Osteocyte (in vitro differentiated cells): ENCODE data around the gene TMEM94. TPM values are rescaled to one million over a fixed set of nuclear protein-coding genes. Genes with fewer than 3 reads are reported as not detected.

Experiments used
- DNase-seq: peaks from one replicate; pipeline ENCODE4 v3.0.0; 2021; ENCODE audit warnings: mixed read lengths; ENCODE audit not compliant: unreplicated experiment; ENCODE audit errors: extremely low spot score
- H3K27ac Mint-ChIP-seq: one replicate; pipeline ENCODE4 v1.8.0; 2021; ENCODE audit warnings: mild to moderate bottlenecking, mixed read lengths; ENCODE audit not compliant: unreplicated experiment
- H3K27me3 Mint-ChIP-seq: one replicate; pipeline ENCODE4 v1.8.0; 2021; ENCODE audit warnings: mixed read lengths; ENCODE audit not compliant: unreplicated experiment
- H3K36me3 Mint-ChIP-seq: one replicate; pipeline ENCODE4 v1.8.0; 2021; ENCODE audit warnings: mixed read lengths; ENCODE audit not compliant: unreplicated experiment
- H3K4me1 Mint-ChIP-seq: one replicate; pipeline ENCODE4 v1.8.0; 2021; ENCODE audit warnings: mixed read lengths; ENCODE audit not compliant: unreplicated experiment
- H3K4me3 Mint-ChIP-seq: one replicate; pipeline ENCODE4 v1.8.0; 2021; ENCODE audit warnings: mild to moderate bottlenecking, moderate library complexity, mixed read lengths; ENCODE audit not compliant: unreplicated experiment
- H3K9me3 Mint-ChIP-seq: one replicate; pipeline ENCODE4 v1.8.0; 2021; ENCODE audit warnings: mixed read lengths; ENCODE audit not compliant: unreplicated experiment
- total RNA-seq: library from RNA; stranded (reverse); gene quantifications from 2 replicates; pipeline ENCODE4 v1.2.1, GENCODE V29; 2021
- TF ChIP-seq, protein P1 (sequence below): fragments of 200-600 bp; sonication (generic); IDR thresholded peaks from 2 replicates; pipeline ENCODE4 v1.5.0; 2021; ENCODE audit warnings: antibody characterized with exemption, mild to moderate bottlenecking, moderate library complexity

The TMEM94 gene
- total RNA-seq, 1 donor from 2014 or later: 78.4 TPM

- no peak for DNase-seq
- Mint-ChIP-seq H3K27me3 (no peaks in the 10 kb centered on the region), H3K9me3 (no peaks in the 10 kb centered on the region)
These were observed 25.9 kb downstream of the TMEM94 start for GRCh38 chr17:75482098-75482942.

GRCh38 chr17:75485688-75486087, 29.3 kb downstream of the TMEM94 start:
- Mint-ChIP-seq H3K27me3 (no peaks in the 10 kb centered on the region), H3K9me3 (no peaks in the 10 kb centered on the region), H3K4me1 (peaks cover 10% of the 10 kb centered on the region), H3K4me3 (no peak overlapping the region), H3K36me3 (peaks cover 6% of the 10 kb centered on the region), H3K27ac (no peak overlapping the region)
- TF ChIP-seq, protein P1, sequence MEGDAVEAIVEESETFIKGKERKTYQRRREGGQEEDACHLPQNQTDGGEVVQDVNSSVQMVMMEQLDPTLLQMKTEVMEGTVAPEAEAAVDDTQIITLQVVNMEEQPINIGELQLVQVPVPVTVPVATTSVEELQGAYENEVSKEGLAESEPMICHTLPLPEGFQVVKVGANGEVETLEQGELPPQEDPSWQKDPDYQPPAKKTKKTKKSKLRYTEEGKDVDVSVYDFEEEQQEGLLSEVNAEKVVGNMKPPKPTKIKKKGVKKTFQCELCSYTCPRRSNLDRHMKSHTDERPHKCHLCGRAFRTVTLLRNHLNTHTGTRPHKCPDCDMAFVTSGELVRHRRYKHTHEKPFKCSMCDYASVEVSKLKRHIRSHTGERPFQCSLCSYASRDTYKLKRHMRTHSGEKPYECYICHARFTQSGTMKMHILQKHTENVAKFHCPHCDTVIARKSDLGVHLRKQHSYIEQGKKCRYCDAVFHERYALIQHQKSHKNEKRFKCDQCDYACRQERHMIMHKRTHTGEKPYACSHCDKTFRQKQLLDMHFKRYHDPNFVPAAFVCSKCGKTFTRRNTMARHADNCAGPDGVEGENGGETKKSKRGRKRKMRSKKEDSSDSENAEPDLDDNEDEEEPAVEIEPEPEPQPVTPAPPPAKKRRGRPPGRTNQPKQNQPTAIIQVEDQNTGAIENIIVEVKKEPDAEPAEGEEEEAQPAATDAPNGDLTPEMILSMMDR: no peak
- no peak for DNase-seq

More at GRCh38 chr17:75482098-75482942, 25.9 kb downstream of the TMEM94 start:
- Mint-ChIP-seq H3K36me3 (peaks cover 6% of the 10 kb centered on the region), H3K4me1 (peaks cover 15% of the 10 kb centered on the region), H3K4me3 (no peak overlapping the region), H3K27ac (no peak overlapping the region)
- TF ChIP-seq, protein P1: no peak

- TF ChIP-seq, protein P1: no peak
- H3K27me3 Mint-ChIP-seq: no peaks in the 10 kb centered on the region
- peaks cover 10% of the 10 kb centered on the region for H3K4me1 Mint-ChIP-seq
- H3K4me3 Mint-ChIP-seq: no peak overlapping the region
- no peaks in the 10 kb centered on the region for H3K9me3 Mint-ChIP-seq
- no peak overlapping the region for H3K27ac Mint-ChIP-seq
- peaks cover 6% of the 10 kb centered on the region for H3K36me3 Mint-ChIP-seq
- no peak for DNase-seq
These were observed 29.7 kb downstream of the TMEM94 start for GRCh38 chr17:75486151-75486550.

GRCh38 chr17:75486951-75487350, 30.5 kb downstream of the TMEM94 start:
- H3K27ac Mint-ChIP-seq: no peak overlapping the region
- no peak for DNase-seq
- H3K27me3 Mint-ChIP-seq: no peaks in the 10 kb centered on the region
- TF ChIP-seq, protein P1: no peak
- H3K4me1 Mint-ChIP-seq: peaks cover 10% of the 10 kb centered on the region
- no peak overlapping the region for H3K4me3 Mint-ChIP-seq
- peaks cover 6% of the 10 kb centered on the region for H3K36me3 Mint-ChIP-seq
- H3K9me3 Mint-ChIP-seq: no peaks in the 10 kb centered on the region

DNA sequence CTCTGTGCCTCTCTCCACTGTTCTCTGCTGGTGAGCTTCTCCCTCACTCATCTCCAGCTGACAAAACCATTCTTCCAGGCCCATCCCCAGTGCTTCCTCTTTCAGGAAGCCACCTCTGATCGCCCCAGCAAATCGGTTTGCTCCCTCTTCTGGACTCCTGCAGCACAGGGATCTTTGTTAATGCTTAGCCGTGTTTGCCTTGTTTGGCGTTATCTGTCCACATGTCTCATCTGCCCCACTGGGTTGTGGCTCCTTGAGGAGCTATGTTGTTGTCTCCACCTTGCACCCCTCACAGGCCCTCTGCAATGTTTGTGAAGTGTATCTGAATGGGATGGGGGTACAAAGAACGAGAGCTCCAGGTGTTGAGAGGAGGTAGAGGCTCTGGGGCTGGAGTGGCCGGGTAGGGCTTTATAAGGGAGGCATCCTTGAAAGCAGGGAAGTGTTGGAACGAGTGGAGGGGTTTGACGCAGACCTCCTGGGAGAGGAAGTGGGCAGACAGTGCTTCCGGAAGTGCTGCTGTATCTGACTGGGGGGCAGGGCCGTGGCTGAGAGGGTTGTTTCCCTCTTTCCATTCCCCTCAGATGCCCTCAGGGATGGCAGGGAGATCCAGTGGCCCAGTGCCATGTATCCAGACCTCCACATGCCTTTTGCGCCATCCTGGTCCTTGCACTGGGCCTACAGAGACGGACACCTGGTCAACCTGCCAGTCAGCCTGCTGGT, 31.1 kb downstream of the TMEM94 start:
- H3K4me3 Mint-ChIP-seq: no peak overlapping the region
- H3K27me3 Mint-ChIP-seq: no peaks in the 10 kb centered on the region
- no peaks in the 10 kb centered on the region for H3K9me3 Mint-ChIP-seq
- peaks cover 10% of the 10 kb centered on the region for H3K4me1 Mint-ChIP-seq
- TF ChIP-seq, protein P1: no peak
- no peak overlapping the region for H3K27ac Mint-ChIP-seq
- no peak for DNase-seq
- H3K36me3 Mint-ChIP-seq: peaks cover 9% of the 10 kb centered on the region
